GM19455 (cell line): ENCODE results near the gene TLCD2.
"Not testable (repeated sequence)": the region's sequence is repeated elsewhere in the genome, so short reads cannot be mapped to it uniquely, and the experiment has no call there.

Source experiments
- ATAC-seq: cut with Tn5 transposase; IDR thresholded peaks from one replicate; pipeline ENCODE4 v1.9.1; 2021; ENCODE audit not compliant: unreplicated experiment

Gene TLCD2

DNA sequence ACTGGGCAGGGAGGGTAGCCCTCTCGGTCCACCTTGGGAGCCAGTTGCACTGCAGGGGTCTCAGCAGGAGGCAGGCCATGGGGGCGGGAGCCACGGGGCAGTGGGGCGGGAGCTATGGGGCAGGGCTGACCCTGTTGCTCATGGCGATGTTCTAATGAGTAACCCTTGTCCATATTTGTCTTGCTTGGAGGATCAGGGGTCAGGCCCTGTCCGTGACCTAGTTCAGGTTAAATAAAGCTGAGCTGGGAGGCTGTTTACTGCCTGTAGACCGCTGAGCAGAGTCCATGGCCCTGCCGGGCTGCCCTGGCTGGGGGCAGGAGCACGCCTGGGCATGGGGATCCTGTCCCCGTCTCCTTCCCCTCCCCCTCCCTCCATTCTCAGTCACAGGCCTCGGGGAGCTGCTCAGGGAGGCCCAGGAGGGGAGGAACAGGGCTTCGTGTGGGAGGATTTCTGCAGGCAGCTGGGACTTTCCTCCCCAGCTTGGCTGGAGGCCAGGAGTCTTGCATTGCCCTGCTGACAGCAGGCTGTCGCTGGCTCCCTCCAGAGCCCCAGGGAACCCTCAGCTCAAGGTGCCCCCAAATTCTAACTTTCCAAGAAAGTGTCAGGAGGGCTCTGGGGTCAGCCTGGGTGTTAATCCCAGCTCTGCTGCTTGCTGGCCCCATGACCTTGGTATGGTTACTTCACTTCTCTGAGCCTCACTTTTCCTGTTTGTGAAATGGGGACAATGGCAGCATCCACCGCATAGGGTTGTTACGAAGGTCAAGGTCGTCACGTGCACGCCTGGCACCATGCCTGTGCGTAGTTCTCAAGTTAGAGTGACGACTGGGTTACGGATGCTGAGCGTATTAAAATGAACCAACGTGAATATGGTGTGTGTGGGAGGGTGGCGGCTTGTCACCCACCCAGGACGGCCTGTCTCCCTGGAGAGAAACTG is 26.4 kb upstream of the TLCD2 start:
- ATAC-seq, result no peak

DNA sequence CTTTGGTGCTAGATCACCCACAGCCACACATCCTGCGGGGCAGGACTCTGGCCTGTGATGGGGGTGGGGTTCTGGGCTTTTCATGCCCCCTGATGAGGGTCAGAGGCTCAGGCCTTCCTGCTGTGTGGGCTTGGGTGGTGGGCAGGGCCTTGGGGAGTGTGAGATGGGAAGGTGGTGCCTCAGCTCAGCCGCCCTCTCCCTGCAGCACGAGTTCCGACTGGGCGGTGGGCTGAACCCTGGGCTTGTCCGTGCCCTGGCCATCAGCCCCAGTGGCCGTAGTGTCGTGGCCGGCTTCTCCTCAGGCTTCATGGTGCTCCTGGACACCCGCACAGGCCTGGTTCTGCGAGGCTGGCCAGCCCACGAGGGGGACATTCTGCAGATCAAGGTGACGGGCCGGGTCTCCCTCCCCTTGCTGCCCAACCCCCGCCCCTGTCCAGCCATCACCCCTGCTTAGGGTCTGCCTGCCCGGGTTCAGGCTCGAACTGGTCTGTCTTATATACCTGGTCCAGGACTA is 25.7 kb upstream of the TLCD2 start:
- no peak for ATAC-seq

DNA sequence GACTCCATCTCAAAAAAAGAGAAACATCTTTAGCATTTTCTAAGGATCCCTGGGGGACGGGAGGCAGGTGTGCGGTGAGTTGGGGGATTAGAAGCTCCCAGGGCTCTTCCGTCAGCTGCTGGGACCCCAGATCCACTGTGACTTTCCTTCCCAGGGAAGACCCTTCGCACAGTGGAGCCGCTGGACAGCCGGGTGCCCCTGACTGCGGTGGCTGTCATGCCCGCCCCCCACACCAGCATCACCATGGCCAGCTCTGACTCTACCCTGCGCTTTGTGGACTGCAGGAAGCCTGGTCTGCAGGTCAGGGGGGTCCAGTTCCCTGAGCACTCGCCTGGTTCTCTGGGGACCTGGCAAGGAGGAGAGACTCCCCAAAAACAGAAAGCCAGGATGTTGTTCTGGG is 25.2 kb upstream of the TLCD2 start:
- no peak for ATAC-seq

GRCh38 chr17:1733759-1734158 is 23.6 kb upstream of the TLCD2 start:
- ATAC-seq, result no peak

DNA sequence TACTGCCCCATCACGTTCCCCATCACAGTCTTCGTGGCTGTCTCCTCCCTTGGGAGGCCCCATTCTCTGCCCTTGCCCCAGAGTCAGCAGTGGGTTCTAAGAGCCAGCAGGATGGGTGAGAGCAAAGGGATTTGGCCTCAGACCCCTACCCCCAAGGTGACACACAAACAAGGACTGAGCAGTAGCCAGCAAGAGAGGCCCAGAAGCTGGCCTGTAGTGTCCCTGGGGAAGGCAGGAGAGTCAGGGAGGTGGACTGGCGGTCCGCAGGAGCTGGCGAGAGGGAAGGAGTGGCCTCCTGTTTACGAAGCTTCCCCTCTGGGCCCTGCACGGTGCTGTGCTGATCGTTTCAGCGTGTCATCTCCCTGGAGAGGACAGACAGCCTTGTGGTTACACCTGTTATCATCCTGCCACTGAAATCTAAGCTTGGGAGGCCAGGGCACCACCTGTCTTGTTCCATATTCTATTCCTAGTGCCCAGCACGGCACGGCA is 22.7 kb upstream of the TLCD2 start:
- ATAC-seq, result no peak

- ATAC-seq, result no peak
These were observed 22.2 kb upstream of the TLCD2 start for GRCh38 chr17:1732241-1732832.

DNA sequence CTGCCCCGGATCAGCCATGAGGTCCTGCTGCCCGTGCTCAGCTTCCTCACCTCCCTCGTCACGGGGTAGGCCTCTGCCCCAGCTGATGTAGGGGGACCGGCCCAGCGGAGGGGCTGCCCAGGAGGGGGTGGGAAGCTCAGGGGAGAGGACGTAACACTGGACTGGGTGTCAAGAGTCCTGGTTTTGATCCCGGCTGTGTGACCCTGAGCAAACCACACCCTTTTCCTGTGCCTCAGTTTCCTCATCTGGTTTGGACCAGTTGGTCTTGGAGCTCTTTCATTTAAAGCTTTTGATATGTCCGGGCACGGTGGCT is 21.0 kb upstream of the TLCD2 start:
- no peak for ATAC-seq

- ATAC-seq, result no peak
These were observed 20.4 kb upstream of the TLCD2 start for GRCh38 chr17:1730326-1731193.

DNA sequence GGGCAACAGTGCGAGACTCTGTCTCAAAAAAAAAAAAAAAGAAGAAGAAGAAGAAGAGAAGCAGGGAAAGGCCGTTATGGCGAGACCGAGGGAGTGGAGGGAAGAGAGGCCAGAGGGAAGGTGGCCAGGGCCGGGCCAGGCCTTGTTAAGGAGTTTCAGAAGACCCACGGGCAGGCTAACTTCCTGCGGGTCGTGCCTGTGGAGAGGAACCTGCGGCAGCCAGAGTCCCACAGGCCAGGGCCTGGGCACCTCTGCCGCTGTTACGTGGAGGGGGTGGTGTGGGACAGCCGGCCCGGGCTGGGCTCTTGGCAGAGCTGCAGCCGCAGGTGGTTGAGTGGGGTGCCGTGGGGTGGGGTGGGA is 19.8 kb upstream of the TLCD2 start:
- ATAC-seq, result no peak

DNA sequence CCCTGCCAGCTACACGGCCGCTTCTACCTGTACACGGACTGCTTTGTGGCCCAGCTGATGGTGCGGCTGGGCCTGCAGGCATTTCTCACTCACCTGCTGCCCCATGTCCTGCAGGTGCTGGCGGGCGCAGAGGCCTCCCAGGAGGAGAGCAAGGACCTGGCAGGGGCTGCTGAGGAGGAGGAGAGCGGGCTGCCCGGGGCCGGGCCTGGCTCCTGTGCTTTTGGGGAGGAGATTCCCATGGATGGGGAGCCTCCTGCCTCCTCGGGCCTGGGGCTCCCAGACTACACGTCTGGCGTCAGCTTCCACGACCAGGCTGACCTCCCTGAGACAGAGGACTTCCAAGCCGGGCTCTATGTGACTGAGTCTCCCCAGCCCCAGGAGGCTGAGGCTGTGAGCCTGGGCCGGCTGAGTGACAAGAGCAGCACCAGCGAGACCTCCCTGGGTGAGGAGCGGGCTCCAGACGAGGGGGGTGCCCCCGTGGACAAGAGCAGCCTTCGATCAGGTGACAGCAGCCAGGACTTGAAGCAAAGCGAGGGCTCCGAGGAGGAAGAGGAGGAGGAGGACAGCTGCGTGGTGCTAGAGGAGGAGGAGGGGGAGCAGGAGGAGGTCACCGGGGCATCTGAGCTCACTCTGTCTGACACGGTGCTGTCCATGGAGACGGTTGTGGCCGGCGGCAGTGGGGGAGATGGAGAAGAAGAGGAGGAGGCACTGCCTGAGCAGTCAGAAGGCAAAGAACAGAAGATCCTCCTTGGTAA is 17.9 kb upstream of the TLCD2 start:
- ATAC-seq, result no peak

DNA sequence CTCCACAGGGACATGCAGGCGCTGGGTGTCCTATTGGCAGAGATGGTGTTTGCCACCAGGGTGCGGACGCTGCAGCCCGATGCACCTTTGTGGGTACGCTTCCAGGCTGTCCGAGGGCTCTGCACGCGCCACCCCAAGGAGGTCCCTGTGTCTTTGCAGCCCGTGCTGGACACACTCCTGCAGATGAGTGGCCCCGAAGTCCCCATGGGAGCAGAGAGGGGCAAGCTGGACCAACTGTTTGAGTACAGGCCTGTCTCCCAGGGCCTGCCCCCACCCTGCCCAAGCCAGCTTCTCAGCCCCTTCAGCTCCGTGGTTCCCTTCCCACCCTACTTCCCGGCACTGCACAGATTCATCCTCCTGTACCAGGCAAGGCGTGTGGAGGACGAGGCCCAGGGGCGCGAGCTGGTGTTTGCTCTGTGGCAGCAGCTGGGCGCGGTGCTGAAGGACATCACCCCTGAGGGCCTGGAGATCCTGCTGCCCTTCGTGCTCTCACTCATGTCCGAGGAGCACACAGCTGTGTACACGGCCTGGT is 17.1 kb upstream of the TLCD2 start:
- no peak for ATAC-seq

GRCh38 chr17:1726626-1727257 is 16.6 kb upstream of the TLCD2 start:
- ATAC-seq, result no peak

DNA sequence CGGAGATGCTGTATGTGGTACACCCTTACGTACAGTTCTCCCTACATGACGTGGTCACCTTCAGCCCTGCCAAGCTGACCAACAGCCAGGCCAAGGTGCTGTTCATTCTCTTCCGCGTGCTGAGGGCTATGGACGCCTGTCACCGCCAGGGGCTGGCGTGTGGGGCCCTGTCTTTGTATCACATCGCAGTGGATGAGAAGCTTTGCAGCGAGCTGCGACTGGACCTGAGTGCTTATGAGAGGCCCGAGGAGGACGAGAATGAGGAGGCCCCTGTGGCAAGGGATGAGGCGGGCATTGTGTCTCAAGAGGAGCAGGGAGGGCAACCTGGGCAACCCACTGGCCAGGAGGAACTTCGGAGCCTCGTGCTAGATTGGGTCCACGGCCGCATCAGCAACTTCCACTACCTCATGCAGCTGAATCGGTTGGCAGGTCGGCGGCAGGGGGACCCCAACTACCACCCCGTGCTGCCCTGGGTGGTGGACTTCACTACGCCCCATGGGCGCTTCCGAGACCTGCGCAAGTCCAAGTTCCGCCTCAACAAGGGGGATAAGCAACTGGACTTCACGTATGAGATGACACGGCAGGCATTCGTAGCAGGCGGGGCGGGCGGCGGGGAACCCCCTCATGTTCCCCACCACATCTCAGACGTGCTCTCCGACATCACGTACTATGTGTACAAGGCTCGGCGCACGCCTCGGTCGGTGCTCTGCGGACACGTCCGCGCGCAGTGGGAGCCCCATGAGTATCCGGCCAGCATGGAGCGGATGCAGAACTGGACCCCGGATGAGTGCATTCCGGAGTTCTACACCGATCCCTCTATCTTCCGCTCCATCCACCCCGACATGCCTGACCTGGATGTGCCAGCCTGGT is 15.7 kb upstream of the TLCD2 start:
- no peak for ATAC-seq

- ATAC-seq, result peak; percentile 17
These were observed 14.9 kb upstream of the TLCD2 start for GRCh38 chr17:1724869-1725641.

- ATAC-seq, result peak; percentile 50
These were observed 14.2 kb upstream of the TLCD2 start, which contains the start of gene WDR81 for GRCh38 chr17:1724351-1724868. Gene WDR81 (plus strand): TSS chr17:1724704. CDS start chr17:1724960, 256 bp downstream.

DNA sequence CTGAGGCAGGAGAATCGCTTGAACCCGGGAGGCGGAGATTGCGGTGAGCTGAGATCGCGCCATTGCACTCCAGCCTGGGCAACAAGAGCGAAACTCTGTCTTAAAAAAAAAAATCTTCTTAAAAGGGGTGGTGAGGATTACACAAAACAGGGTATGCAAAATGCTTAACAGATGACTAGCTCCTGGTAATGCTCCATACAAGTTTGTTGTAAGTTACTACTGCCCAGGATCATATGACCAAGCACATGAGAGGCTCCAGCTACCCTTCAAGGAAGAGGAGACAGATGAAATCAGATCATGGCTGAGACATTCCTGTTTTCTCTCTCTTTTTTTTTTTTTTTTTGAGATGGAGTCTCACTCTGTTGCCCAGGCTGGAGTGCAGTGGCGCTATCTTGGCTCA is 11.8 kb upstream of the TLCD2 start:
- not testable (repeated sequence) for ATAC-seq

DNA sequence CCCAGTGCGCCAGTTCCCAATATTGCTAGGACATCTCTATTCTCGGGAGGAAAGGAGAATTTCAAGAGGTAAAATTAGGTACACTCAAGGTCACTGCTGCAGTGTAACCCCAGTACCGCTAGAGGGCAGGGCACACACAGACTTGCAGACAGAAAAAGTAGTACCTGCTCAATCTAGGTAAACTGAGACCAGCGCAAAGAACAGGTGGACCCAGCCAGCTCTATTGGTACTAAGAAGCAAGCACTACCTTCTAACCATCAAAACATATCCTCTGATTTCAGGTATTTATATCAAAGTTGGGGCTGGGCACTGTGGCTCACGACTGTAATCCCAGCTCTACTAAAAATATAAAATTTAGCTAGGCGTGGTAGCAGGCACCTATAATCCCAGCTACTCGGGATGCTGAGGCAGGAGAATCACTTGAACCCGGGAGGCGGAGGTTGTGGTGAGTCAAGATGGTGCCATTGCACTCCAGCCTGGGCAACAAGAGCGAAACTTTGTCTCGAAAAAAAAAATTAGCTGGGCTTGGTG is 10.7 kb upstream of the TLCD2 start:
- no peak for ATAC-seq
